GM18519 (cell line): Measurements from ENCODE around the gene DOCK10.

Source experiments
- ATAC-seq: cut with Tn5 transposase; IDR thresholded peaks from one replicate; pipeline ENCODE4 v1.9.1; 2021; ENCODE audit warnings: mild to moderate bottlenecking, moderate library complexity; ENCODE audit not compliant: unreplicated experiment, low FRiP score

The DOCK10 gene

GRCh38 chr2:224736227-224736626 is 306.0 kb downstream of the DOCK10 start:
- no peak for ATAC-seq

- no peak for ATAC-seq
These were observed 307.3 kb downstream of the DOCK10 start for GRCh38 chr2:224734949-224735348.

GRCh38 chr2:224731665-224732064 is 310.6 kb downstream of the DOCK10 start:
- no peak for ATAC-seq

GRCh38 chr2:224729435-224729834 is 312.8 kb downstream of the DOCK10 start:
- ATAC-seq: no peak

DNA sequence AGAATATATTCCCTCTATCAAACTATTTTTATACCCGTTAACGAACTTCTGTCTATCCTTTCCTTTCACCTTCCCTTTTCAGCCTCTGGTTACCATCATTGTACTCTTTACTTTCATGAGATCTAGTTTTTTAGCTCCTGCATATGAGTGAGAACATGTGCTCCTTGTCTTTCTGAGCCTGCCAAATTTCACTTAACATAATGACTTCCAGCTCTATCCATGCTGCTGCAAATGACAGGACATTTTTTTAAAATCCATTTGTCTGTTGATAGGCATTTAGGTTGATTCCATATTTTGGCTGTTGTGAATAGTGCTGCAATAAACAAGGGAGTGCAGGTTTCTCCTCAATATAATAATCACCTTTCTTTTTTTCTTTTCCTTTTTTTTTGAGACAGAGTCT is 317.9 kb downstream of the DOCK10 start:
- ATAC-seq: no peak

DNA sequence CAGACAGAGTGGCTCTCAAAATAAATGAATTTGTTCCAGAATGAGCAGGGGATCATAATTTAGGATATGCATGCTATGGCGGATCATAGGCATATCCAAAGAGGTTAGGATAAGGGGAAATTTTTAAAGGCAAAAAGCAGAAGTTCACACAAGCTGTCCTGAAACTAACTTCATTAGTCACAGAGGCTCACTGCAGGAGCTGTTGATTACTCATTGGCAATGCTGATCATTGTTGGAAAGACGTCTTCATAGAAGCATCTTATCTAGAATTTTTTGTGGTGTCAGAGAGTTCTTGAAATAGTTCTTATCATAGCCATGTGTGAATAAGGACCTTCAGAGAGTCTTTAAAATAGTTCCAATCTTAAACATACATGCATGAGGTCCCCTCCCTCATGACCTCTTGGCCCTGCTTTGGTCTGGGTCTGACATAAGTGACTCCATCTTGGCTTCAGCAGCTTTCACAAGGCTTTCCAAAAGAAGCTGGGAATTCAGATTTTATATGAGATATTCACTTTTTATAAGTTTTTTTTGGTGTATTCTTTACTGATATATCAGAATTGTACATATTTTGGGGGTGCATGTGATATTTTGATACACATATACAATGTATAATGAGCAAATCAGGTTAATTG is 318.6 kb downstream of the DOCK10 start:
- ATAC-seq: peak; percentile 61

GRCh38 chr2:224722770-224723169 is 319.5 kb downstream of the DOCK10 start:
- no peak for ATAC-seq

GRCh38 chr2:224722250-224722649 is 320.0 kb downstream of the DOCK10 start:
- no peak for ATAC-seq

DNA sequence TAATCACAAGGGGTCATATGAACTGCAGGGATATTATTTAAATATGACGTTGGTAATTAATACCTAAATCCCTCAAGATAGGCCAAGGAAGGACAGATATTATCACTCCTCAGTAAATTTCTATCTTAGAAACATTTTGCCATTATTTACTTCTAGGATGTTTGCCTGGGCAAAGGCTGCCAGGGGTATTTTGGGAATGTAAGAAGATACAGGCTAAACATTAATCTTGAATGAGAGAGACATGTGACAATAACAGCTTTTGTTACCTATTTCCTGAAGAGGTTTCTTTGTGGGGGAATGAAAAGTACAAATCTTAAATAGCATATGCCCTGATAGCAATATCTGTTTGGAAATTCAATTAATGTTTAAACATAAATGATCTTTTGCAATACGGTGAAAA is 325.3 kb downstream of the DOCK10 start:
- no peak for ATAC-seq

GRCh38 chr2:224716201-224716600 is 326.1 kb downstream of the DOCK10 start, which contains the start of gene CCDC195:
CCDC195 (minus strand) TSS chr2:224716365; CDS start chr2:224716365, 0 bp downstream.
- ATAC-seq: no peak
